Right atrium auricular region (tissue), 2 donors: ENCODE data around the gene CTSF. TPM values are rescaled to one million over a fixed set of nuclear protein-coding genes. Genes with fewer than 3 reads are reported as not detected.

Experiments used
- DNase-seq: peaks from one replicate; pipeline ENCODE4 v3.0.0-alpha.2; 2019; ENCODE audit warnings: low spot score
- H3K27ac ChIP-seq, 2 donors: fragments of 200-600 bp; sonication (generic); 1 replicate in 1 of 2; 2 replicates in 1 of 2; pipeline ENCODE4 v1.5.1; 2016 to 2019
- H3K27me3 ChIP-seq, 2 donors: fragments of 200-600 bp; sonication (generic); one replicate each; pipeline versions ENCODE4 v1.5.1 to v1.6.0; 2017 to 2019
- H3K36me3 ChIP-seq: fragments of 200-600 bp; sonication (generic); one replicate; pipeline ENCODE4 v1.5.1; 2016
- H3K4me1 ChIP-seq, 2 donors: fragments of 200-600 bp; sonication (generic); one replicate each; pipeline versions ENCODE4 v1.5.1 to v1.6.0; 2017 to 2019
- H3K4me3 ChIP-seq, 2 donors: fragments of 200-600 bp; sonication (generic); 1 replicate in 1 of 2; 2 replicates in 1 of 2; pipeline ENCODE4 v1.5.1; 2017 to 2019; ENCODE audit warnings: mild to moderate bottlenecking in 1 of 2, moderate library complexity in 1 of 2
- H3K9me3 ChIP-seq, 2 donors: fragments of 200-600 bp; sonication (generic); one replicate each; pipeline ENCODE4 v1.5.1; 2019
- CTCF ChIP-seq, 2 donors: fragments of 200-600 bp; sonication (generic); IDR thresholded peaks; one replicate each; pipeline ENCODE4 v1.5.1; 2019; ENCODE audit warnings: antibody characterized with exemption in 2 of 2
- total RNA-seq, 2 donors: library from RNA; depleted of rRNA; stranded (reverse); fragments of >200 nt; gene quantifications; one replicate each; pipeline ENCODE4 v1.1.0, GENCODE V29; 2016

Gene CTSF
- total RNA-seq, 2 donors from 2014 or later, result 79.1 to 124 TPM

- Histone ChIP-seq H3K4me1 (peaks cover 0 to 8% of the 10 kb centered on the region in 2 donors), H3K27ac (no peak overlapping the region), H3K36me3 (no peaks in the 10 kb centered on the region), H3K4me3 (no peak overlapping the region), H3K9me3 (no peaks in the 10 kb centered on the region), H3K27me3 (no peaks in the 10 kb centered on the region)
- no peak for DNase-seq
- TF ChIP-seq CTCF (IDR thresholded peaks at IDR 0.05), result no peak
Observed at GRCh38 chr11:66581261-66581660, 12.9 kb upstream of the CTSF start.

- Histone ChIP-seq H3K4me1 (peaks cover 0 to 8% of the 10 kb centered on the region in 2 donors), H3K27ac (no peak overlapping the region), H3K9me3 (no peaks in the 10 kb centered on the region), H3K4me3 (no peak overlapping the region), H3K36me3 (no peaks in the 10 kb centered on the region), H3K27me3 (no peaks in the 10 kb centered on the region)
- TF ChIP-seq CTCF (IDR thresholded peaks at IDR 0.05), result no peak
- no peak for DNase-seq
Observed at GRCh38 chr11:66580803-66581202, 12.4 kb upstream of the CTSF start.

GRCh38 chr11:66579017-66579606, 10.7 kb upstream of the CTSF start:
- no peaks in the 10 kb centered on the region for H3K27me3 ChIP-seq
- no peak overlapping the region for H3K27ac ChIP-seq
- TF ChIP-seq CTCF (IDR thresholded peaks at IDR 0.05), result peak; percentile 77 to 90
- no peaks in the 10 kb centered on the region for H3K36me3 ChIP-seq
- H3K4me3 ChIP-seq, result no peak overlapping the region
- DNase-seq, result peak; percentile 86
- no peaks in the 10 kb centered on the region for H3K9me3 ChIP-seq
- H3K4me1 ChIP-seq, result peaks cover 0 to 8% of the 10 kb centered on the region in 2 donors

GRCh38 chr11:66570850-66571180, 2.4 kb upstream of the CTSF start:
- H3K27ac ChIP-seq, result no peak overlapping the region
- no peak for TF ChIP-seq CTCF (IDR thresholded peaks at IDR 0.05)
- no peaks in the 10 kb centered on the region for H3K9me3 ChIP-seq
- H3K36me3 ChIP-seq, result peaks cover 2% of the 10 kb centered on the region
- no peak overlapping the region for H3K4me3 ChIP-seq
- no peaks in the 10 kb centered on the region for H3K27me3 ChIP-seq
- peaks cover 0 to 14% of the 10 kb centered on the region in 2 donors for H3K4me1 ChIP-seq
- DNase-seq, result no peak

GRCh38 chr11:66570079-66570849, 1.9 kb upstream of the CTSF start:
- H3K4me1 ChIP-seq, result peaks cover 0 to 14% of the 10 kb centered on the region in 2 donors
- no peak overlapping the region for H3K27ac ChIP-seq
- no peaks in the 10 kb centered on the region for H3K9me3 ChIP-seq
- no peak for DNase-seq
- no peak overlapping the region for H3K4me3 ChIP-seq
- H3K27me3 ChIP-seq, result no peaks in the 10 kb centered on the region
- peaks cover 5% of the 10 kb centered on the region for H3K36me3 ChIP-seq
- TF ChIP-seq CTCF (IDR thresholded peaks at IDR 0.05), result no peak
